ENCODE measurements around the gene PPP1R37. TPM values are rescaled to one million over a fixed set of nuclear protein-coding genes. Genes with fewer than 3 reads are reported as not detected.

The PPP1R37 gene
- total and polyA plus RNA-seq, 2 experiments from 2014 or later, result 11.8 to 51.8 TPM

DNA sequence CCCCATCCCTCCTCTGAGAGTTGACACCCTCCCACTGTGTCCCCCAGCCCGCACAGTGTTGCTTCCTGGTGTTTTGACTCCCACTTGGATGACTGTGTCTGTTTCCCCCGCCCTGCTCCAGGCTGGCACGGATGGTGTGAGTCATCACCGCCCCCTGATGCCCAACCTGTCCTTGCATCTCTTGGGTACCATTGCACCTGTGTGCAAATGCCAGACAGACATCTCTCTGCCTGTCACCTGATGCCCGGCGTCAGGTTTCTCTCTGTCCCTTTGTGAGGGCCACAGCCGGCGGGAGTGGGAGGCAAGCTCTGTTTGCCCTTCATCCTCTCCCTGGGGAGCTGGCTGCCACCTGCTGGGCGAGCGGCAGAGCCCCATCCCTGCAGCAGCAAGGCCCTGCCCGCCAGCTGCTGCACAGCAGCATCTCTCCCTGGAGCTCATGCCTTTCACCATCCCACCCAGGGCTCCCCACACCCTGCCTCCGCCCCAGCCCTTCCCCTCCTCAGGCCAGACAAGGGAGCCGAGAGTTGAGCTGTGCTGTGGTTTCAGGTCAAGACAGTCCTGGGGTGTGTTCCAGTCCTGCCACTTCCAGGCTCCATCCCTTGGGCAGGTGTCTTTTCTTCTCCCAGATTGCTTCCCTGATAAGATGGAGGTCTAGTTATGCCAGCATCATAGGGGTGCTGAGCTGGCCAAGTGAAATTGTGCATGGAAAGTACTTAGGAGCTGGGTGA lies 38.1 kb downstream of the PPP1R37 start:
- no peaks in the 10 kb centered on the region for H3K9me3 ChIP-seq (ENCODE audit: low read depth)
- DNase-seq (ENCODE audit: low read depth in 1 of 2, low spot score in 1 of 2), result no peak
- H3K36me3 ChIP-seq, result no peaks in the 10 kb centered on the region
- TF ChIP-seq CTCF (IDR thresholded peaks at IDR 0.05; ENCODE audit: low read depth, low read length), result no peak
- H3K27me3 ChIP-seq, result no peaks in the 10 kb centered on the region
- H3K4me3 ChIP-seq, result no peak overlapping the region
- peaks cover 1% of the 10 kb centered on the region for H3K4me1 ChIP-seq (ENCODE audit: low read depth)
- H3K27ac ChIP-seq, result no peak overlapping the region

GRCh38 chr19:45133661-45134060 lies 40.7 kb downstream of the PPP1R37 start:
- Histone ChIP-seq H3K27ac (no peak overlapping the region), H3K27me3 (no peaks in the 10 kb centered on the region), H3K36me3 (no peaks in the 10 kb centered on the region), H3K9me3 (ENCODE audit: low read depth) (no peaks in the 10 kb centered on the region), H3K4me1 (ENCODE audit: low read depth) (peaks cover 8% of the 10 kb centered on the region), H3K4me3 (no peak overlapping the region)
- TF ChIP-seq CTCF (IDR thresholded peaks at IDR 0.05; ENCODE audit: low read depth, low read length), result no peak
- DNase-seq (ENCODE audit: low read depth in 1 of 2, low spot score in 1 of 2), result no peak

DNA sequence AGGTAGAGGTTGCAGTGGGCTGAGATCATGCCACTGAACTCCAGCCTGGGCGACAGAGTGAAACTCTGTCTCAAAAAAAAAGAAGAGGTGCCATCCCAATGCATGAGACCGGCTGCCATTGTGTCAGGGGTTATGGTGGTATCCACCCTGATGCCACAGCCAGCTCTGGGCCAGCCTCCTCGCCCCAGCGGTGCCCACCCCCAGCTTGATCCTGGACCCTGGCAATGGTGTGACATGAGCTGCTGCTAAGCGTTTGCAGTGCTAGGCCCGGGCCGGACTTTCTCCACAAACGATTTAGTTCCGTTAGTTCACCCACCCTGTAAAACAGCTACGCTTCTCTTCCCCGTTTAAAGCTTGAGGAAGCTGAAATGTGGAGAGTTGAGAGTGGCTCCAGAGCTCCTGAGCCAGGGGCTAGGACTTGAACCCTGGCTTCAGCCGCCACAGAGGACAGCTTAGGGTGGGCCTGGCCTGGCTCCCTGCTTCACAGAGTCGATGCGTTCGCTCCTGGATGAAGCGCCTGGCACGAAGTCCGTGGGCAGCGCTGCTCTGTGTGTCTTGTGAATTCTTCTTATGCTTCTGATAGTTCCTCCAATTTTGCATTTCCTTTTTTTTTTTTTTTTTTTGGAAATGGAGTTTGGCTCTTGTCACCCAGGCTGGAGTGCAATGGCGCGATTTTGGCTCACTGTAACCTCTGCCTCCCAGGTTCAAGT lies 42.4 kb downstream of the PPP1R37 start:
- no peaks in the 10 kb centered on the region for H3K27me3 ChIP-seq
- no peak for DNase-seq (ENCODE audit: low read depth in 1 of 2, low spot score in 1 of 2)

GRCh38 chr19:45136507-45137178 lies 43.7 kb downstream of the PPP1R37 start:
- no peak for DNase-seq (ENCODE audit: low read depth in 1 of 2, low spot score in 1 of 2)
- H3K27me3 ChIP-seq, result no peaks in the 10 kb centered on the region
- H3K9me3 ChIP-seq (ENCODE audit: low read depth), result no peaks in the 10 kb centered on the region
- peak overlapping the region; percentile 51 for H3K27ac ChIP-seq
- no peak overlapping the region for H3K4me3 ChIP-seq
- H3K4me1 ChIP-seq (ENCODE audit: low read depth), result peaks cover 8% of the 10 kb centered on the region
- TF ChIP-seq CTCF (IDR thresholded peaks at IDR 0.05; ENCODE audit: low read depth, low read length), result no peak
- H3K36me3 ChIP-seq, result no peaks in the 10 kb centered on the region

More for the DNA sequence above, 42.4 kb downstream of the PPP1R37 start:
- Histone ChIP-seq H3K4me3 (no peak overlapping the region), H3K4me1 (ENCODE audit: low read depth) (peaks cover 8% of the 10 kb centered on the region), H3K9me3 (ENCODE audit: low read depth) (no peaks in the 10 kb centered on the region), H3K36me3 (no peaks in the 10 kb centered on the region), H3K27ac (no peak overlapping the region)
- no peak for TF ChIP-seq CTCF (IDR thresholded peaks at IDR 0.05; ENCODE audit: low read depth, low read length)

DNA sequence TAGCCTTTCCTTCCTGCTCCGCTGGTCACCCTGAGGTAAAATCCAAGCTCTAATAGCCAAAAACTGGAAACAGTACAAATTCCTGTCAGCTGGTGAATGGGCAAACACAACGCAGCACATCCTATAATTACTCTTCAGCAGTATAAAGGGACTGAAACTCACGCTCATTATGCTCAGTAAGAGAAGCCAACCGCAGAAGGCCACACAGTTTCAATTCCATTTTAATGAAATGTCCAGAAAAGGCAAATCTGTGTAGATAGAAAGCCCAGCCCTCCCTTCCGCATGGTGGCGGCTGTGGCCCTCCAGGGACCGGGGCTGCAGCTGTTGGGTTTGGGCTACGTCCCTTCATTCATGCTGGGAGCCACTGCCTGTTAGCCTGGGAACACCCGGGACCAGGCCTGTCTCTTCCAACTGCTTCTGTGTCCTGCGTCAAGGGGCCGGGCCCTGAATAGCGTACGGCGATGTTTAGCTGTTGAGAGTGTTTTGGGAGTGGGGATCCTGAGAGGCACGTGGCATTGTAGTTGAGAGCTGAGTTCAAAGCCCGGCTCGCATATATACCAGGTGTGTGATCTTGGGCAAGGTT lies 44.3 kb downstream of the PPP1R37 start:
- H3K36me3 ChIP-seq, result peaks cover 3% of the 10 kb centered on the region
- H3K9me3 ChIP-seq (ENCODE audit: low read depth), result no peaks in the 10 kb centered on the region
- peak in 1 of 2 donors; percentile 16 for DNase-seq (ENCODE audit: low read depth in 1 of 2, low spot score in 1 of 2)
- H3K27ac ChIP-seq, result peak overlapping the region; percentile 51
- no peak overlapping the region for H3K4me3 ChIP-seq
- H3K27me3 ChIP-seq, result no peaks in the 10 kb centered on the region
- TF ChIP-seq CTCF (IDR thresholded peaks at IDR 0.05; ENCODE audit: low read depth, low read length), result no peak
- peaks cover 8% of the 10 kb centered on the region for H3K4me1 ChIP-seq (ENCODE audit: low read depth)

All from cardiac muscle cell (in vitro differentiated cells and primary cell).